Tibial nerve (tissue), 4 donors: ENCODE data around the gene CLEC4C. TPM values are rescaled to one million over a fixed set of nuclear protein-coding genes. Genes with fewer than 3 reads are reported as not detected.
"Not testable (repeated sequence)": the region's sequence is repeated elsewhere in the genome, so short reads cannot be mapped to it uniquely, and the experiment has no call there.

Experiments
- DNase-seq, 2 donors: peaks; one replicate each; pipeline ENCODE4 v3.0.0-alpha.2; 2019; ENCODE audit warnings: low spot score in 2 of 2
- H3K27ac ChIP-seq, 4 donors: fragments of 200-600 bp; sonication (generic) in 3 of 4; one replicate each; pipeline ENCODE4 v1.5.1; 2017 to 2019; ENCODE audit warnings: mild to moderate bottlenecking in 1 of 4
- H3K27me3 ChIP-seq, 2 donors: fragments of 200-600 bp; sonication (generic) in 1 of 2; one replicate each; pipeline versions ENCODE4 v1.5.1 to v1.6.0; 2017 to 2019
- H3K36me3 ChIP-seq, 3 donors: fragments of 200-600 bp; sonication (generic); one replicate each; pipeline ENCODE4 v1.5.1; 2018 to 2019
- H3K4me1 ChIP-seq, 4 donors: fragments of 200-600 bp; sonication (generic) in 3 of 4; one replicate each; pipeline ENCODE4 v1.5.1; 2017 to 2019
- H3K4me3 ChIP-seq, 4 donors: fragments of 200-600 bp; sonication (generic) in 3 of 4; one replicate each; pipeline ENCODE4 v1.5.1; 2017 to 2019; ENCODE audit warnings: mild to moderate bottlenecking in 1 of 4, moderate library complexity in 1 of 4
- H3K9me3 ChIP-seq, 4 donors: fragments of 200-600 bp; sonication (generic) in 3 of 4; one replicate each; pipeline ENCODE4 v1.5.1; 2017 to 2019
- EP300 ChIP-seq, 2 donors: sonication (generic); formaldehyde crosslinking; IDR thresholded peaks; one replicate each; pipeline ENCODE4 v1.6.1; 2017; ENCODE audit warnings: antibody characterized with exemption in 2 of 2, mild to moderate bottlenecking in 1 of 2
- POLR2A ChIP-seq, 2 donors: fragments of 450-650 bp; IDR thresholded peaks; one replicate each; pipeline ENCODE4 v1.6.1; 2017; ENCODE audit warnings: antibody characterized with exemption in 2 of 2, mild to moderate bottlenecking in 2 of 2, moderate library complexity in 2 of 2
- WGBS, 2 donors: methylation state at CpG; one replicate each; pipeline ENCODE4 v1.1.5; 2018; 5-methylcytosine and 5-hydroxymethylcytosine counted together
- total RNA-seq, 4 donors: library from RNA; depleted of rRNA; stranded (reverse); fragments of >200 nt; gene quantifications; one replicate each; pipeline ENCODE4 v1.1.0, GENCODE V29; 2016
- TF ChIP-seq, protein P1 (sequence below), 5 experiments: fragments of 200-600 bp in 3 of 5; fragments of 450-650 bp in 2 of 5; sonication (generic) in 3 of 5; IDR thresholded peaks; one replicate each; pipeline ENCODE4 v1.5.1; 2016 to 2019; ENCODE audit warnings: antibody characterized with exemption in 5 of 5, mild to moderate bottlenecking in 3 of 5, moderate library complexity in 2 of 5

The CLEC4C gene
- total RNA-seq, 4 donors from 2014 or later, result not detected

- Histone ChIP-seq H3K27me3 (no peaks in the 10 kb centered on the region), H3K27ac (no peak overlapping the region), H3K36me3 (no peaks in the 10 kb centered on the region), H3K4me3 (no peak overlapping the region), H3K4me1 (peaks cover 0 to 8% (median 0%) of the 10 kb centered on the region in 4 donors), H3K9me3 (no peaks in the 10 kb centered on the region)
- no peak for TF ChIP-seq EP300 (IDR thresholded peaks at IDR 0.05)
- TF ChIP-seq, protein P1, sequence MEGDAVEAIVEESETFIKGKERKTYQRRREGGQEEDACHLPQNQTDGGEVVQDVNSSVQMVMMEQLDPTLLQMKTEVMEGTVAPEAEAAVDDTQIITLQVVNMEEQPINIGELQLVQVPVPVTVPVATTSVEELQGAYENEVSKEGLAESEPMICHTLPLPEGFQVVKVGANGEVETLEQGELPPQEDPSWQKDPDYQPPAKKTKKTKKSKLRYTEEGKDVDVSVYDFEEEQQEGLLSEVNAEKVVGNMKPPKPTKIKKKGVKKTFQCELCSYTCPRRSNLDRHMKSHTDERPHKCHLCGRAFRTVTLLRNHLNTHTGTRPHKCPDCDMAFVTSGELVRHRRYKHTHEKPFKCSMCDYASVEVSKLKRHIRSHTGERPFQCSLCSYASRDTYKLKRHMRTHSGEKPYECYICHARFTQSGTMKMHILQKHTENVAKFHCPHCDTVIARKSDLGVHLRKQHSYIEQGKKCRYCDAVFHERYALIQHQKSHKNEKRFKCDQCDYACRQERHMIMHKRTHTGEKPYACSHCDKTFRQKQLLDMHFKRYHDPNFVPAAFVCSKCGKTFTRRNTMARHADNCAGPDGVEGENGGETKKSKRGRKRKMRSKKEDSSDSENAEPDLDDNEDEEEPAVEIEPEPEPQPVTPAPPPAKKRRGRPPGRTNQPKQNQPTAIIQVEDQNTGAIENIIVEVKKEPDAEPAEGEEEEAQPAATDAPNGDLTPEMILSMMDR (IDR thresholded peaks at IDR 0.05), result no peak
- TF ChIP-seq POLR2A (IDR thresholded peaks at IDR 0.05), result no peak
- no peak for DNase-seq
- 19 to 23% methylated on average over 2 of the region's 2 CpGs for WGBS, 2 donors
Measured at GRCh38 chr12:7784701-7785100, 37.5 kb upstream of the CLEC4C start.

GRCh38 chr12:7783433-7783832 lies 36.3 kb upstream of the CLEC4C start:
- not testable (repeated sequence) for H3K27me3 ChIP-seq, H3K4me3 ChIP-seq, H3K4me1 ChIP-seq, DNase-seq, H3K27ac ChIP-seq, H3K9me3 ChIP-seq, H3K36me3 ChIP-seq
- WGBS, 2 donors, result 82 to 87% methylated on average over 9 of the region's 9 CpGs

GRCh38 chr12:7782055-7782454 lies 34.9 kb upstream of the CLEC4C start:
- H3K27me3 ChIP-seq, result no peaks in the 10 kb centered on the region
- no peaks in the 10 kb centered on the region for H3K9me3 ChIP-seq
- DNase-seq, result no peak
- TF ChIP-seq EP300 (IDR thresholded peaks at IDR 0.05) (no peak), POLR2A (IDR thresholded peaks at IDR 0.05) (no peak)
- TF ChIP-seq, protein P1 (IDR thresholded peaks at IDR 0.05), result no peak
- 84 to 93% methylated on average over 6 of the region's 6 CpGs for WGBS, 2 donors
- H3K4me3 ChIP-seq, result no peak overlapping the region
- H3K4me1 ChIP-seq, result no peaks in the 10 kb centered on the region
- H3K36me3 ChIP-seq, result no peaks in the 10 kb centered on the region
- H3K27ac ChIP-seq, result no peak overlapping the region

DNA sequence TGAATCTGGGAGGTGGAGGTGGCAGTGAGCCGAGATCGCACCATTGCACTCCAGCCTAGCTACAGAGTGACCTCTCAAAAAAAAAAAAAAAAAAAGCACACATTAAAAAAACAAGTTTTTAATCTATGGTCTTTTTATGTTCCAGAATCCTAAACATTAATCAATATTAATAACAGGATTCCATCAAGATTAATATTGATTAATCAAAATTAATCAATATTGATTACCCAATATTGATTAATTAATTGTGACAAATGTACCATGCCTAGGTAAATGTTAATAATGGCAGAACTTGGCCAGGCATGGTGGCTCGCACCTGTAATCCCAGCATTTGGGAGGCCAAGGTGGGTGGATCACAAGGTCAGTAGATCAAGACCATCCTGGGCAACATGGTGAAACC lies 34.1 kb upstream of the CLEC4C start:
- Histone ChIP-seq H3K27me3 (no peaks in the 10 kb centered on the region), H3K36me3 (no peaks in the 10 kb centered on the region), H3K9me3 (no peaks in the 10 kb centered on the region), H3K4me3 (no peak overlapping the region), H3K4me1 (no peaks in the 10 kb centered on the region), H3K27ac (no peak overlapping the region)
- WGBS, 2 donors, result 66 to 74% methylated on average over 3 of the region's 3 CpGs
- TF ChIP-seq, protein P1 (IDR thresholded peaks at IDR 0.05), result no peak
- no peak for TF ChIP-seq POLR2A (IDR thresholded peaks at IDR 0.05)
- no peak for TF ChIP-seq EP300 (IDR thresholded peaks at IDR 0.05)
- no peak for DNase-seq

- TF ChIP-seq, protein P1 (IDR thresholded peaks at IDR 0.05), result no peak
- TF ChIP-seq EP300 (IDR thresholded peaks at IDR 0.05), result no peak
- no peaks in the 10 kb centered on the region for H3K4me1 ChIP-seq
- 55 to 59% methylated on average over 3 of the region's 3 CpGs for WGBS, 2 donors
- H3K4me3 ChIP-seq, result no peak overlapping the region
- no peaks in the 10 kb centered on the region for H3K27me3 ChIP-seq
- no peak overlapping the region for H3K27ac ChIP-seq
- no peaks in the 10 kb centered on the region for H3K36me3 ChIP-seq
- DNase-seq, result no peak
- H3K9me3 ChIP-seq, result no peaks in the 10 kb centered on the region
Measured at GRCh38 chr12:7769999-7770398, 22.8 kb upstream of the CLEC4C start.

GRCh38 chr12:7758766-7759140 lies 11.6 kb upstream of the CLEC4C start:
- WGBS, 2 donors, result 68 to 71% methylated on average over 9 of the region's 9 CpGs
- no peak overlapping the region for H3K4me3 ChIP-seq
- no peaks in the 10 kb centered on the region for H3K27me3 ChIP-seq
- no peak overlapping the region for H3K27ac ChIP-seq
- H3K4me1 ChIP-seq, result no peaks in the 10 kb centered on the region
- DNase-seq, result no peak
- TF ChIP-seq POLR2A (IDR thresholded peaks at IDR 0.05) (no peak), EP300 (IDR thresholded peaks at IDR 0.05) (no peak)
- TF ChIP-seq, protein P1 (IDR thresholded peaks at IDR 0.05), result no peak
- no peaks in the 10 kb centered on the region for H3K36me3 ChIP-seq
- H3K9me3 ChIP-seq, result no peaks in the 10 kb centered on the region
